ENCODE results near the gene RPS6KA3. TPM values are rescaled to one million over a fixed set of nuclear protein-coding genes. Genes with fewer than 3 reads are reported as not detected.

RPS6KA3 gene
- total RNA-seq, 1 donor from 2014 or later: 43.0 TPM

DNA sequence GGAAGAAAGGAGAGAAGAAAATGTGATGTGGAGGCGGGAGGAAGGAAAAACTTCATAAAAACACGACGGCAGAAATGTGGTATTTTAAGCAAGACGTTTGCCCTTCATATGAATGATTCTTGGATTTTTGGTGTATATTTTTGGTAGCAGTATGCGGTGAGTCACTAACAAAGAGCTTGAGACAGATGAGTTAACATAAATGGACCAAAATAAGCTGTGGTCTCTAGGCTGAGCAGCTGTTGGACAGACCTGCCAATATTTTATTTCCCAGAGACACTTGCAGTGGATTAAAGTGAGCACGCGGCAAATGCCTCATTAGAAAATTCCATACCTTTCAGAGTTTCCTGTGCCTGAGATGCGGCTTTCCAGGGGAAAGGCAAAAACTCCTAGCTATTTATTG is 43.1 kb upstream of the RPS6KA3 start:
- intact Hi-C loops (cut with DNase I): no loop called here
- no peak for DNase-seq (ENCODE audit: low spot score in 2 of 2)
- Histone ChIP-seq H3K4me1 (no peaks in the 10 kb centered on the region), H3K36me3 (no peaks in the 10 kb centered on the region), H3K4me3 (no peak overlapping the region), H3K27me3 (no peaks in the 10 kb centered on the region), H3K9me3 (no peaks in the 10 kb centered on the region), H3K27ac (no peak overlapping the region)
- TF ChIP-seq, protein P1, sequence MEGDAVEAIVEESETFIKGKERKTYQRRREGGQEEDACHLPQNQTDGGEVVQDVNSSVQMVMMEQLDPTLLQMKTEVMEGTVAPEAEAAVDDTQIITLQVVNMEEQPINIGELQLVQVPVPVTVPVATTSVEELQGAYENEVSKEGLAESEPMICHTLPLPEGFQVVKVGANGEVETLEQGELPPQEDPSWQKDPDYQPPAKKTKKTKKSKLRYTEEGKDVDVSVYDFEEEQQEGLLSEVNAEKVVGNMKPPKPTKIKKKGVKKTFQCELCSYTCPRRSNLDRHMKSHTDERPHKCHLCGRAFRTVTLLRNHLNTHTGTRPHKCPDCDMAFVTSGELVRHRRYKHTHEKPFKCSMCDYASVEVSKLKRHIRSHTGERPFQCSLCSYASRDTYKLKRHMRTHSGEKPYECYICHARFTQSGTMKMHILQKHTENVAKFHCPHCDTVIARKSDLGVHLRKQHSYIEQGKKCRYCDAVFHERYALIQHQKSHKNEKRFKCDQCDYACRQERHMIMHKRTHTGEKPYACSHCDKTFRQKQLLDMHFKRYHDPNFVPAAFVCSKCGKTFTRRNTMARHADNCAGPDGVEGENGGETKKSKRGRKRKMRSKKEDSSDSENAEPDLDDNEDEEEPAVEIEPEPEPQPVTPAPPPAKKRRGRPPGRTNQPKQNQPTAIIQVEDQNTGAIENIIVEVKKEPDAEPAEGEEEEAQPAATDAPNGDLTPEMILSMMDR (IDR thresholded peaks at IDR 0.05): no peak

DNA sequence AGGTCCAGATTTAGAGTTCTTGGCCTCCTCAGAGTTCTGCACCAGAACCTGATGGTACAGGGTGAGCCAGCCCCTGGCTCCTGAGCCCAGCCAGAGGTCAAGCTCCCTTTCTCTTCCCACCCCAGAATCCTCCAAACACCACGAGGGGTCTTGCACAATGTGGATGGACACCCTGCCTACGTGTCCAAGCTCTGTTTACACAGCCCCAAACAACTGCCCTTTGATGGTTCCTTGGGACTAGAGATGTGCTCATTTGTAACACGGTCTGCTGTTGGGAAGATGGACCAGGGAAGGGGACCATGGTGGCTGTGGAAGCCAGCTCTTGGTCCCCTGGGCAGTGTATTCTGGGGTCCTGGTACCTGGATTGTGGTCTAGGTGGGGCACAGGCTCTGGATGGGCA is 40.0 kb upstream of the RPS6KA3 start:
- no peaks in the 10 kb centered on the region for H3K27me3 ChIP-seq
- H3K36me3 ChIP-seq: no peaks in the 10 kb centered on the region
- no peak overlapping the region for H3K4me3 ChIP-seq
- no peaks in the 10 kb centered on the region for H3K9me3 ChIP-seq
- no peaks in the 10 kb centered on the region for H3K4me1 ChIP-seq
- H3K27ac ChIP-seq: no peak overlapping the region
- TF ChIP-seq, protein P1 (IDR thresholded peaks at IDR 0.05): no peak
- intact Hi-C loops (cut with DNase I): no loop called here
- no peak for DNase-seq (ENCODE audit: low spot score in 2 of 2)

DNA sequence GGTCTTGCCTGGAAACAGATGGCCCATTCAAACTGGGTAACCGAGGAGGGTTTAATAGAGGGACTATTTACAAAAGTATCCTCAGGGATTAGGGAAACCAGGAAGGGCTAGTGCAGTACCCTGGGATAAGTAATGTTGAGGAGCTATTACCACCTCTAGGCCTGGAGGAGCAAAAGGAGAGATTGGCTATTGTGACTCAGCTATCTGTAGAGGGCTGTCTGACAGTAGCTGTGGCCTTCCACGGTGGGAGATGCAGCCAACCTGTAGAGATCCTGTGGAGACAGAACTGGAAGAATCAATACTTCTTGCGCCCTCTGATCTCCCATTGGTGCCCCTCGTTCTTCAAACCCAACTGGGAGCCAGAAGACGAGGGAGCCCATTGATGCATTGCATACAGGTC is 34.1 kb upstream of the RPS6KA3 start:
- no peak for DNase-seq (ENCODE audit: low spot score in 2 of 2)
- intact Hi-C loops (cut with DNase I): no loop called here
- Histone ChIP-seq H3K27ac (no peak overlapping the region), H3K36me3 (no peaks in the 10 kb centered on the region), H3K27me3 (no peaks in the 10 kb centered on the region), H3K4me3 (no peak overlapping the region), H3K4me1 (no peaks in the 10 kb centered on the region), H3K9me3 (no peaks in the 10 kb centered on the region)
- TF ChIP-seq, protein P1 (IDR thresholded peaks at IDR 0.05): no peak

DNA sequence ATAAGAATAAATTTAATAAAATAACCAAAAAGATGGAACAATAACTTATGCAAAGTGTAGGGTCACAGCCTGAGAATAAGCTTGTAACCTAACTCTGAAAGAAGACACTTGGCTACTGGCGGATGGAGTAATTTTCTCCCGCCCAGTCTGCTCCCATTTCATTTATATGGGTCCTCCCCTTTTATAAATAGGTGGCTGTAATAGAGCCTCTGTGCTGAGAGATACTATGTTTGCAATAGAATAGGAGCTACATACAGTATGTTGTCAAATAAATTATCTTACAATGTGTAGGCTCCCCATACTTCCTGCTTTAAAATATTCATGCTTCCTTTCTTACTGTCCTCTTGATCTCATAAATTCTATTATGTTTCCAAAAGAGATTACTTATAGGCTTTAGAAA is 28.2 kb upstream of the RPS6KA3 start:
- H3K27ac ChIP-seq: no peak overlapping the region
- TF ChIP-seq, protein P1 (IDR thresholded peaks at IDR 0.05): no peak
- H3K36me3 ChIP-seq: no peaks in the 10 kb centered on the region
- intact Hi-C loops (cut with DNase I): no loop called here
- no peak for DNase-seq (ENCODE audit: low spot score in 2 of 2)
- H3K4me1 ChIP-seq: no peaks in the 10 kb centered on the region
- no peak overlapping the region for H3K4me3 ChIP-seq
- H3K9me3 ChIP-seq: no peaks in the 10 kb centered on the region
- H3K27me3 ChIP-seq: no peaks in the 10 kb centered on the region

DNA sequence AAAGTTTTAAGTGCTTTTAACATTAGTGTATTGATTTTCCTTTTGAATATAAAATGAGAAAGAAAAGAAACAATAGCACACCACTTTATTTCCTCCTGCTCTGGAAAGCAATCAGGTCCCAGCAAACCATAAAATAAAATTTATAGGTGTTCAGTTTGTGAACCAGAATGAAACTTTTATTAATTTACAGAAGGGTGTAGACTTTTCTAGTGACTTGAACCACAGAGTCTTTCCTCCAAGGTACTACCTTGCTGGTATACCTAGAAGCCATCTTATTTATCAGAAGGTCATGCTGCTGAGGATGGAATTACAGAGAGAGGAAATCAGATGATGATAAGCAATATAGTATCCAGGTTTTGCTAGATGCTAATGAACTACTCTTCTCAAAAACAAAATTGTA is 27.6 kb upstream of the RPS6KA3 start:
- Histone ChIP-seq H3K27ac (no peak overlapping the region), H3K9me3 (no peaks in the 10 kb centered on the region), H3K27me3 (no peaks in the 10 kb centered on the region), H3K36me3 (no peaks in the 10 kb centered on the region), H3K4me1 (no peaks in the 10 kb centered on the region), H3K4me3 (no peak overlapping the region)
- no peak for DNase-seq (ENCODE audit: low spot score in 2 of 2)
- TF ChIP-seq, protein P1 (IDR thresholded peaks at IDR 0.05): no peak
- intact Hi-C loops (cut with DNase I): no loop called here

DNA sequence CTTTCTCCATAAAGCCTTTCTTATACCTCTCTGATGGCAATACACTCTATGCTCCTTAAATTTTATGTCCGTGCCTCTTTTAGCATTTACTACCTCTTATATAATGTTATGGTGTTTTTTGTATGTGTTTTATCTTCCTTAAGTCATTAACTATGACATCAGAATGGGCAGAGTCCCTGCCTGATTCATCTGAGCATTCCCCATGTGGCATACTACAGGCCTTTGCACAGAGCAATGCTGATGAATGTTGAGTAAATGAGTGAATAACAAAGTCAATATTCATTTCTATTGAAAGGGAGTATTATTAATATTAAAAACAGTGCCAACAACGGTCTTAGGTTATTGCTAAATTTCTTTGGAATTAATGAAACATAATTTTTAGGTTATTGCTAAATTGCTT is 18.8 kb upstream of the RPS6KA3 start:
- H3K27ac ChIP-seq: no peak overlapping the region
- intact Hi-C loops (cut with DNase I): no loop called here
- TF ChIP-seq, protein P1 (IDR thresholded peaks at IDR 0.05): no peak
- H3K27me3 ChIP-seq: no peaks in the 10 kb centered on the region
- no peak overlapping the region for H3K4me3 ChIP-seq
- H3K4me1 ChIP-seq: no peaks in the 10 kb centered on the region
- no peaks in the 10 kb centered on the region for H3K9me3 ChIP-seq
- no peak for DNase-seq (ENCODE audit: low spot score in 2 of 2)
- H3K36me3 ChIP-seq: no peaks in the 10 kb centered on the region

Measured in ascending aorta (tissue), 2 donors.